Body of pancreas (tissue), 4 donors: ENCODE results near the gene ASCC2. TPM values are rescaled to one million over a fixed set of nuclear protein-coding genes. Genes with fewer than 3 reads are reported as not detected.

Experiments
- ATAC-seq: fragments of 150-250 bp; one replicate; pipeline ENCODE4 v1.9.1; 2016
- DNase-seq, 4 donors: peaks; one replicate each; pipeline ENCODE4 v3.0.0-alpha.2; 2019
- H3K27ac ChIP-seq, 4 donors: fragments of 200-600 bp; sonication (generic); 1 replicate in 3 of 4; 2 replicates in 1 of 4; pipeline versions ENCODE4 v1.5.1 to v1.6.1; 2016 to 2019; ENCODE audit warnings: mild to moderate bottlenecking in 1 of 4, mixed read lengths in 1 of 4, moderate library complexity in 1 of 4
- H3K27me3 ChIP-seq, 2 donors: fragments of 200-600 bp; sonication (generic); one replicate each; pipeline ENCODE4 v1.6.0; 2016; ENCODE audit warnings: mild to moderate bottlenecking in 1 of 2
- H3K36me3 ChIP-seq, 2 donors: fragments of 200-600 bp; sonication (generic); replicated peaks in 1 of 2; 2 replicates each; pipeline ENCODE4 v1.5.1; 2016; ENCODE audit warnings: low read depth in 2 of 2; ENCODE audit not compliant: insufficient read depth in 1 of 2
- H3K4me1 ChIP-seq: fragments of 200-600 bp; sonication (generic); one replicate; pipeline ENCODE4 v1.6.0; 2016
- H3K4me3 ChIP-seq, 2 donors: fragments of 200-600 bp; sonication (generic); 1 replicate in 1 of 2; 2 replicates in 1 of 2; pipeline ENCODE4 v1.5.1; 2016 to 2019
- H3K9me3 ChIP-seq, 3 donors: fragments of 200-600 bp; sonication (generic); 1 replicate in 2 of 3; 2 replicates in 1 of 3; pipeline ENCODE4 v1.5.1; 2016
- CTCF ChIP-seq, 7 experiments: fragments of 450-650 bp in 4 of 7; fragments of 200-600 bp in 3 of 7; sonication (generic) in 3 of 7; IDR thresholded peaks; one replicate each; pipeline ENCODE4 v1.5.1; 2016 to 2019; ENCODE audit warnings: antibody characterized with exemption in 7 of 7
- POLR2A ChIP-seq, 3 donors: fragments of 450-650 bp; IDR thresholded peaks; one replicate each; pipeline ENCODE4 v1.6.1; 2016; ENCODE audit warnings: antibody characterized with exemption in 3 of 3, mild to moderate bottlenecking in 2 of 3
- WGBS, 2 donors: methylation state at CpG; one replicate each; pipeline ENCODE4 v1.1.5; 2017; 5-methylcytosine and 5-hydroxymethylcytosine counted together
- intact Hi-C: fragments of 100-400 bp; cut with DNase I; formaldehyde crosslinking; loops from one replicate; pipeline ENCODE4 v1.15.1; 2023
- total RNA-seq, 2 donors: library from RNA; depleted of rRNA; stranded (reverse); fragments of >200 nt; gene quantifications; one replicate each; pipeline ENCODE4 v1.1.0, GENCODE V29; 2016

Gene ASCC2
- total RNA-seq, 2 donors from 2014 or later: 34.3 to 42.0 TPM

GRCh38 chr22:29817724-29818123, 20.4 kb downstream of the ASCC2 start:
- TF ChIP-seq POLR2A (IDR thresholded peaks at IDR 0.05) (no peak), CTCF (IDR thresholded peaks at IDR 0.05) (no peak)
- DNase-seq (no peak), ATAC-seq (no peak)
- intact Hi-C loops: no loop called here
- Histone ChIP-seq H3K4me1 (peaks cover 21% of the 10 kb centered on the region), H3K9me3 (no peaks in the 10 kb centered on the region), H3K36me3 (peaks cover 0 to 7% of the 10 kb centered on the region in 2 donors), H3K27me3 (no peaks in the 10 kb centered on the region), H3K4me3 (no peak overlapping the region), H3K27ac (no peak overlapping the region)
- WGBS, 2 donors: 95 to 100% methylated on average over 1 of the region's 1 CpG

GRCh38 chr22:29816980-29817379, 21.1 kb downstream of the ASCC2 start:
- no peaks in the 10 kb centered on the region for H3K9me3 ChIP-seq
- peaks cover 18% of the 10 kb centered on the region for H3K4me1 ChIP-seq
- TF ChIP-seq CTCF (IDR thresholded peaks at IDR 0.05) (no peak), POLR2A (IDR thresholded peaks at IDR 0.05) (no peak)
- intact Hi-C loops: no loop called here
- no peak for ATAC-seq
- no peak overlapping the region for H3K4me3 ChIP-seq
- no peak overlapping the region for H3K27ac ChIP-seq
- H3K27me3 ChIP-seq: no peaks in the 10 kb centered on the region
- H3K36me3 ChIP-seq: peaks cover 0 to 14% of the 10 kb centered on the region in 2 donors
- 82 to 91% methylated on average over 1 to 2 of the region's 2 CpGs for WGBS, 2 donors
- no peak for DNase-seq

GRCh38 chr22:29816539-29816938, 21.5 kb downstream of the ASCC2 start:
- Histone ChIP-seq H3K27me3 (no peaks in the 10 kb centered on the region), H3K4me1 (peaks cover 14% of the 10 kb centered on the region), H3K4me3 (no peak overlapping the region), H3K27ac (no peak overlapping the region), H3K9me3 (no peaks in the 10 kb centered on the region), H3K36me3 (peaks cover 0 to 18% of the 10 kb centered on the region in 2 donors)
- no peak for ATAC-seq
- no peak for DNase-seq
- no peak for TF ChIP-seq POLR2A (IDR thresholded peaks at IDR 0.05)
- TF ChIP-seq CTCF (IDR thresholded peaks at IDR 0.05): no peak
- intact Hi-C loops: no loop called here
- WGBS, 2 donors: 80 to 86% methylated on average over 6 of the region's 6 CpGs

GRCh38 chr22:29816128-29816527, 21.9 kb downstream of the ASCC2 start:
- Histone ChIP-seq H3K4me3 (no peak overlapping the region), H3K9me3 (no peaks in the 10 kb centered on the region), H3K4me1 (peaks cover 10% of the 10 kb centered on the region), H3K27ac (no peak overlapping the region), H3K36me3 (peaks cover 0 to 19% of the 10 kb centered on the region in 2 donors), H3K27me3 (no peaks in the 10 kb centered on the region)
- DNase-seq: peak in 1 of 4 donors; percentile 49
- 29 to 34% methylated on average over 2 of the region's 2 CpGs for WGBS, 2 donors
- ATAC-seq: no peak
- TF ChIP-seq CTCF (IDR thresholded peaks at IDR 0.05) (no peak), POLR2A (IDR thresholded peaks at IDR 0.05) (no peak)
- intact Hi-C loops: no loop called here

- TF ChIP-seq POLR2A (IDR thresholded peaks at IDR 0.05) (no peak), CTCF (IDR thresholded peaks at IDR 0.05) (no peak)
- DNase-seq (no peak), ATAC-seq (no peak)
- no peaks in the 10 kb centered on the region for H3K27me3 ChIP-seq
- intact Hi-C loops: no loop called here
- 86 to 87% methylated on average over 4 of the region's 4 CpGs for WGBS, 2 donors
- H3K4me3 ChIP-seq: no peak overlapping the region
- H3K36me3 ChIP-seq: peaks cover 0 to 19% of the 10 kb centered on the region in 2 donors
- H3K9me3 ChIP-seq: no peaks in the 10 kb centered on the region
- H3K27ac ChIP-seq: no peak overlapping the region
- peaks cover 6% of the 10 kb centered on the region for H3K4me1 ChIP-seq
Observed at GRCh38 chr22:29815580-29815979, 22.5 kb downstream of the ASCC2 start.
